Measurements from ENCODE around the gene PAQR9.

The PAQR9 gene

DNA sequence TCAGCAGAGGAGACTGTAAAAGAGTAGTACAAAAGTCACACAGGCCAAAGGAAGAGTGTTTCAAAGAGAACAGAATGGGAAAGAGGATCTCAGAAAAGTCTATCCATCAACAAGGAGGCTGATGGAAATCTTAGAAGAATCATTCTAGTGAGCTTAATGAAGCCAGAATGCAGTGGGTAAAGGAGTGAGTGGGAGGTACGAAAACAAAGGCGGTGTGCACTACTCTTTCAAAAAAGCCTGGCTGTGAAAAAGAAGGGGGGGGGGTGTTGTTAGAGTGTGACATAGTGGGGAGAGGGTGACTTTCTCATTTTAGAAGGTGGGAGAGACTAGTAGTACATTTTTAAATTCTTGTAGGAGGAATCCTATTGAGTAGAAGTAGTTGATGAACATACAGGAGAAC lies 11.7 kb downstream of the PAQR9 start:
- no peak for DNase-seq (ENCODE audit: low read depth in 2 of 2)

DNA sequence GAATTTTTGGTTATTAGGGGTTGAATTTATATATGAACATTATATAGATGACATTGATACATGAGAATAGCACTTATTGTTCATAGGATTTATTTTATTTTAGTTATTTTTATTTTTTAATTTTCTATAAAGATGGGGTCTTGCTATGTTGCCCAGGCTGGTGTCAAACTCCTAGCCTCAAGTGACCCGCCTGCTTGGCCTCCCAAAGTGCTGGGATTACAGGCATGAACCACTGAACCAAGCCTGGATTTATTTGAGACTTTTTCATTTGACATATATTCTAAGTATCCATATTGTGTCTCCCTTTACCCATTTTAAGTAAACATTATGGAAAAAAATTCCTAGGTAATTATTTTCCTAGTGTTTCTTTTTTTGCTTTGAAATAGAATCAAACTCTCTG lies 12.5 kb downstream of the PAQR9 start:
- DNase-seq (ENCODE audit: low read depth in 2 of 2): no peak

DNA sequence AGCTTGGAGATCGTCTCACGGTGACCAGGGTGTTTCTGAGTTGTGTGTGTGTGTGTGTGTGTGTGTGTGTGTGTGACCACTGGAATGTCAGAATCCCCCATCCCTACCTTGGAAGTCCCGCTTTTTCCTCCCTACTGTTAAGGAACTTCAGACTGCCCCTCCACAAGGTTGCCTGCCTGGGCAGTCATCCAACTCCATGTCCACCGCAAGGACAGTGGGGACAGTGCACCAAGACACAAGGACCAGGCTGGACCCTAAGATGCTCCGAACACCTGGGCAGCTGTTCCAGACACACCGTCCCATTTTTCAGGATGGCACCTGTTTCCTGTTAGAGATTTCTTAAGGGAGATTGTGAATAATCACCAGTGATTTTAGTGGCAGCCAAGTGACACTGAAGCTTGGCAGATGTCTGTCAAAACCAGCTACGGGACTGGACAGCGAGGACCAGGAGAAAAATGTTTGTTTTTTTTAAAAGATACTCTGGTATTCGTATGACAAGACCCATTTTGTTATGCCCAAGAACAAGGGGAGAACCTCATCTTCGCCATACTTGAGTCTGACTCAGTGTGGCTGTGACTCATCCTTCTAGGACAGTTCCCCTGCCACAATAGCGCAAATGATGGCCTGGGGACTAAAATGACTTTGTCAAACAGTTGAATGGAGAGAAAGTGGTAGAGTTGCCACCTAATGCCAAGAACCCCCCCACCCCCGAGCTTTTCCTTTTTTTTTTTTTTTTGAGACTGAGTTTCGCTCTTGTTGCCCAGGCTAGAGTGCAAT lies 15.5 kb downstream of the PAQR9 start:
- no peak for DNase-seq (ENCODE audit: low read depth in 2 of 2)

DNA sequence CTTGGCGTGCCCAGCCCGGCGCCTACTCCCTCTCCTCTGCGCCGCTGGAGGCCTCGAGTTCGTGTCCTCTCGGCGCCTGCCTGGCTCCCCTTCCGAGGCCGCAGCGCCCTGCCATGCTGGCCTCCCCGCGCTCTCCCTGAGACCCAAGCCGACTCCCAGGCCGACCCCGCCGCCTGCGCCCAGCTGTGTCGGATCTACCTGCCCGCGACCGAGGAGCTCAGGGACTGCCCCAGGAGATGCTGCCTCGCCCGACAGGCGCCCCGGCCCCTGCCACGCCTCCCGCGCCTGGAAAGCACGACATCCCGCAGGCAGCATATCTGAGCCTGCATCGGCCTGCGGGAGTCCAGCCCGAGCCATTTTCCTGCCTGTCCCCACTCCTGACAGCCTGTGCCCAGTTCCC lies 16.1 kb downstream of the PAQR9 start:
- DNase-seq (ENCODE audit: low read depth in 2 of 2): no peak

DNA sequence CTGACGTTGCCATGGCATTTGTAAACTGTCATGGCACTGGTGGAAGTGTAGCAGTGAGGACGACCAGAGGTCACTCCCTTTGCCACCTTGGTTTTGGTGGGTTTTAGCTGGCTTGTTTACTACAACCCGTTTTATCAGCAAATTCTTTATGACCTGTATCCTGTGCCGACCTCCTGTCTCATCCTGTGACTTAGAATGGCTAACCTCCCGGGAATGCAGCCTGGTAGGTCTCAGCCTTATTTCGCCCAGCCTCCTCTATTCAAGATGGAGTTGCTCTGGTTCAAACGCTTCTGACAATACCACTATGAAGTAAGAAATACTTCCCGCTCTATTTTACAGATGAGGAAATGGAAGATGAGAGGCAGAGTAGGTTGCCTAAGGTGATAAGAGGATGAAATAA lies 16.6 kb downstream of the PAQR9 start:
- no peak for DNase-seq (ENCODE audit: low read depth in 2 of 2)

DNA sequence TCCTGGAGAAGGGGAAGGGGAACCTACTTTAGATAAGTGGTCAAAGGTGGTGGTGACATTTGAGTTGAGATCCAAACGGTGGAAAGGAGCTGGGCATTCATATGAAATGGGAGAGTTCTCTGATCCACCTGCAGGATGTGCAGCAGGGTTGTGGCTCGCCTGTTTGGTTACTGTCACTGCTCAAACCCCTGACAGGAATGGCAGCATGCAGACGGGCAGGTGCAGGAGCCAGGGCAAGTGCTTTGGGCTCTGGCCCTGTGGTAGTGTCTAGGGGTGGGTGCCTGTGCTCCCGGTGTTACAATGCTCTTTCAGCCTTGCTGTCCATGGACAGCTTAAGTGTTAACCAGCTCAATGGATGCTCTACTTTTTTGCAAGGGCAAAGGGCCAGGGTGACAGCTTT lies 18.5 kb downstream of the PAQR9 start:
- DNase-seq (ENCODE audit: low read depth in 2 of 2): no peak

DNA sequence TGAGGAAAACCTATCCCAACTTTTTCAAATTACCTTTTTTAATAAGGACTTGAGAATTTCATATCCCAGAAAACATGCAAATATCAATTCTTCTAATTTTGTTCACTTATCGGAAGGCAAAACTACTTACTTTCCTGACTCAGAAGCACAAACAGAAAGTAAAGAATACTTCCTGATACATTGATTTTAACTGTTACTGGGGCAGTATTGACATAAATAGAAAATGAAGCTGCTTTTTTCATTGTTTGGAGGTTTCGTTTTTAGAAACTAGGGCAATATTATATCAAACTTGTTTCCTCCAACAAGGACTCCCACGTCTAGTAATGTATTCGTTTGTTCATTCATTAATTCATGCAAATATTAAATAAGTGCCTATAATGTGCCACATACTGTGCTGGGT lies 19.1 kb downstream of the PAQR9 start:
- no peak for DNase-seq (ENCODE audit: low read depth in 2 of 2)

DNA sequence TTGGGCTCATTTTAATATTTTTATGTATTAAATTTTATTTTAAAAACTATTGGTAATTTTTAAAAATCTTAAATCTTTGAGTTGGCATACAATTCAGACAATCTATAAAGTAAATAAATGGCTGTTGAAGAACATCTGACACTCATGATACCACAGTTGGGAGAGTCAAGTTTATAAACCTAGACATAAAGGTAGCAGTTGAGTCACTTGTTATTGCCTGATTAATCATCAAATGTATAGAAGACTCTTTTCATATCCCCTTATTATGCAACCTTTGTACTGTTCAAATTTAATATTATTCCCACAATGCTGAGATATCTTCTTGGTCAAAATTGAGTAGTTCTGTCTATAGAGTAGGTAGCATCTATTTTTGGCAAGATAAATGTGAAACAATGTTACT lies 19.6 kb downstream of the PAQR9 start:
- DNase-seq (ENCODE audit: low read depth in 2 of 2): no peak

DNA sequence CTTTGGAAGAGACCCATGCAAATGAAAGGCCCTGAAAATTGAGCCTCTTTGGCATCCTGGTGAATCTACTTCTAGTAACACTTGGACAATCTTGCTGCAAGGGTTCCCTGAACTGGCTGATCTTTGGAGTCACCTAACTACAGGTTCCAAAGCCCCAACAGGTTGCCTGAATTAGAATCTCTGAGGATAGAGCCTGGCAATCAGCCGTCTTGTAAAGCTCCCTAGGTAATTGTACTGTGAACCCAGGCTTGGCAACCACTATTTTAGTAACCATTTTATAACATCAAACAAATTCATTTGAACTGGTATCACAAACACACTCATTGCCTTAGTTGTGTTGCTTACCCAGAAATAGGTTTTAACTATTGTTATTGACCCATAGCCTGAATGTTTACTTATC lies 20.1 kb downstream of the PAQR9 start:
- DNase-seq (ENCODE audit: low read depth in 2 of 2): no peak

DNA sequence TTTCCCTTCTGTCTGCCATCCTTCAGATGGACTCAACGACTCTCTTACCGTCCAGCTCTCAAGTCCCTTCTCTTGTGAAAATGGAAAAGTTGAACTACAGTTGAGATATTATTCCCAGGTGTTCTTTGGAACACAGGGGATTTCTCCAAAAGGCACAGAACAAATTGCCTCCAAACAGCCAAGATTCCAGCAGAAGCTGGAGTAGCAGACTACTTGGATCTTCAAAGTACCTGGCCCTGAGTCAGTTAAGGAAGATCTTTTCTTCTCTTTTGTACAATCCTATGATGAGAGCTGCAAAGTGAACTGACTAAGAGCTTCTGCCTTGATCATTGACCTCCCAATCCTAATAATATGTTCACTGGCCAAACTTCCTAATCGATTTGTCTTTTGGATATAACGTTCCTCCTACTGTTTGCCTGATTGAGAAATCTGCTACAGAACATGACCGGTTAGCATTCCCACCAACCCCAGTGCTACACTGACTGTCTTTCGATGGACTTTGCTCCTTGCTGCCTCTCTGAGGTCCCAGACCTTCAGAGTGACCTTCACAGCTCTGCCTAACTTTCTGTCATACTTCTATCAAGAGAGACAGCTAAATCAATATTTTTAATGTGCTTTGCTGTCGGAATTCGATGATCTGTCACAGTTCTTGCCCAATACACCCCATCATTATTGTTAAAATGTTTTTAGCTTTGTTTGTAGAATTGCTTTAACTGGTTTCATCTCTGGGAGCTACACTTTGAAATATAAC lies 21.9 kb downstream of the PAQR9 start:
- no peak for DNase-seq (ENCODE audit: low read depth in 2 of 2)

DNA sequence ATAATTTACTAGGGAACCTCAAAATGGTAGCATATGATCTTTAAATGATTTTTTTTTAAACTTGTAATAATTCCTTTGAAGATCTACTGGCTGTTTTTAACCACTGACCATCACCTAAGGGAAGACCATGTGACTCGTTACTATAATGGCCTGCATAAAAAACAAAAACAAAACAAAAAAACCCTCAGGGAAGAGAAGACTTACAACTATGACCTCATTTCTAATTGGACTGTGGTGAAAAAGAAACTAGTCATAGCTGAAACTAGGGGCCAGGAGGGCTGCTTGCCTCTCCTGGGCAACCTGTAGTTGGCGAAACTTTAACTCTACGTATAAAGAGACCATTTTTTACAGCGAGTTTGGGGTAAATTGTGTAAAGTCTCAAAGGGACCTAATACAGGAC lies 23.0 kb downstream of the PAQR9 start:
- no peak for DNase-seq (ENCODE audit: low read depth in 2 of 2)

DNA sequence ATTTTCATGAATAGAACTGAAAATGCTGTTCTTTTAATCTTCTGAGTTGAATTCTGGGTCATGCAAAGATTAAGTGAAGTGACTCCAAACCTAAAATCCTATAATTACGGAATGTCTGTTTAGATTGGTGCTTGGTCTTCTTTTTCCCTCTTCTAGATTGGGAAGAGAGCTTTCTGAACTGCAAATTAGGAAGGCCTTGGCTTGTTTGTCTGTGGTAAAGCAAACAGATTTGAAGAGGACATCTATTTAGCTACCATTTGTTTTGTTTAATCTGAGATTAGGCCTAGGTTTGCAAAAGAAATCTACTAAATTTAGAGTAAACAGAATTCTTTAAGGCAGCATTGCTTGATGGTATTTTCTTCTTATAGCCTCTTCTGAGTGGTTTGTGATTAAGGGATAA lies 23.5 kb downstream of the PAQR9 start:
- DNase-seq (ENCODE audit: low read depth in 2 of 2): no peak

DNA sequence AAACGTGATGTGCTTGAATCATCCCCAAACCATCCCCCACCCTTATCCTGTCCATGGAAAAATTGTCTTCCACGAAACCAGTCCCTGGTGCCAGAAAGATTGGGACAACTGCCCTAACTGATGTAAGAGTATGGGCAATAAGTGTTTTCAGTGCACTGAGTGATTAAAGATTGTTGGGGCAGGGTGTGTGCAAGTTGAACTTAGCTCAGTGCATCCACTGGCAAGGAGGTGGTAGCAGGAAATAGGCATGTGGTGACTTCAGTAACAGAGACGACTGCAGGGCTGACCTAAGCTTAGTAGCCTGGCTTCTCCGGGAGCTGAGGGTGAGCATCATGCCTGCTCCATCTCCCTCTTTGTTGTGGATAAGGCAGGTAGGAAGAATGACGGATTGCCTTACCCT lies 27.5 kb downstream of the PAQR9 start:
- DNase-seq (ENCODE audit: low read depth in 2 of 2): no peak

DNA sequence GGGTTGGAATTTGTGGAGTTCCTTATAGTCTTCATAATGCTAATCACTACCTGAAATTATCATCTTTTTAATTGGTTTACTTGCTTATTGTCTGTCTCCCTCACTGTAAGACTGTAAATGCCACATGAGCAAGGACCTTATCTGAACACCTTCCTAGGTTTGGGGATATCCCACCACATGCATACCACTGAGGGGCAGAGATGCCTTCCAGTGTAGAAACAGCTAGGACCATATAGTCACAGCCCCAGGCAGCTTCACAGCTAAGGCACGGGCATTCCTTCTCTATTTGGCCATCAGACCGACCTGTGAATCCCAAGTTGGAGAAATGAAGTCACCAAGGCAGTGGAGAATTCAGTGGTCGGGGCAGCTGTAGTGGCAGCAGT lies 28.6 kb downstream of the PAQR9 start:
- no peak for DNase-seq (ENCODE audit: low read depth in 2 of 2)

DNA sequence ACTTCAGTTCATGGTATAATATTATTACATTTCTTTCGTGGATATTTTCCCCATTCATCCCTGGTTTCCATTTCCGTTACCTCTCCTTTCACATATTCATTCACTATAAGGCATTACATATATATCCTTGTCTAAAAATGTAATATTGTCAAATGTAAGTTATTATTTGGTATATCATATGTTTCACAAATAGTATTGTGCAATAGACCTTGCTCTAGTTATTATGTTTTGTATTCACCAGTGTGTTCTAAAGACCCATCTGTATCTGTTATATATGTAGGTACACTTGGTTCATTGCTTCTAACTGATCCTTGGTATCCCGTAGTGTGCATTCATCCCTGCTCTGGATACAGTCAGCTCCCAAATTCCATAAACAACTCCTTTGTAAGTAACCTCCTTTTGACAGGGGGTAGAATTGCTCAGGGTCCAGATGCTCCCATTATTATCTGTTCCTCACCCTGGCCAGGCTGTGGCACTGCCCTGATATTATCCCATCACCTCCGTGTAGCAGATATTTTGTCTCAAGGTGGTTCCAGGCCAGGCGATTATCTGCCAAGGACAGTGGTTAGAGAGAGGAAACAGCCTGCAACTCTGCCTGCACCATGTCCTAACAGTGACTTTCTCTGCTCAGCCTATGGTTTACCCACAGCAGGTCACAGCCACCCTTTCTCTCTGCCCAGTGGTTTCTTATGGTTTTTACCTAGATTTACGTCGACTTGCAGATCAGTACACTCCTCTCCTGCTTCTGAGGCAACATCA lies 29.2 kb downstream of the PAQR9 start:
- no peak for DNase-seq (ENCODE audit: low read depth in 2 of 2)

DNA sequence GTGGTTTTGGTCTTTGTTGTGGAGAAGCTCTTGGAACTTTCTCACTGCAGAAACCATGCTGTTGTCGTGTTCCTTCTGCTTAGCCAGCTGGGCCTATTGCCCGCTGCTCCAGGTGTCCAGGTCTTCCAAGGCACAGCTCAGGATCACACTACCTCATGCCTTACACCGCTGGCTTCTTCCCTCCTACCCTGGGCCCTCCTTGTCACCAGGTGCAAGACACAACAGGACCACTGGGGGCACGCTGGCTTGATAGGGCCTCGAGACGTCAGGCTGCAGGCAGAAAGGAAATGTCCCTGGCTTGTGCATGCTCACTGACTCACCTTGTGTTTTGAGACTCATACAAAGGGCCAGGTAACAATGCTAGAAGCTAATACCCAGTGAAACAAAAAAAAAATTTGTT lies 32.3 kb downstream of the PAQR9 start:
- no peak for DNase-seq (ENCODE audit: low read depth in 2 of 2)

DNA sequence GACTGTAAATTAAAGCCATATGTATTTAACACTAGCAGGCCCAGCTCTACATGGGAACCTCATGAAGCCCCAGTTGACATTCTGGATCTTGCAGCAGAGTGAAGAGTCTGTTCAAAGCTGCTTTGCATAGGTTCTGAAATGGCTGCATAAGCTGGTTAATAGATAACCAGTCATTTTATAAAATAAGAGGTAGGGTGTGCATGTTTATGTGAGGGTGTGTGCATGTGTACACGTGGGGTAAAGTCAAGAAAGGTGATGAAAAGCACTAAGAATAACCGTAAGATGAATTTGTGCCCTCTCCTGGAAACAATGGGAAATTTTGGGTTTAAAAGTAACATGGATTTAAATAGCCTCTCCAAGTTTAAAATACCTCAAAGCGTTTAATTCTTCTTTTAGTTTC lies 33.0 kb downstream of the PAQR9 start:
- no peak for DNase-seq (ENCODE audit: low read depth in 2 of 2)

DNA sequence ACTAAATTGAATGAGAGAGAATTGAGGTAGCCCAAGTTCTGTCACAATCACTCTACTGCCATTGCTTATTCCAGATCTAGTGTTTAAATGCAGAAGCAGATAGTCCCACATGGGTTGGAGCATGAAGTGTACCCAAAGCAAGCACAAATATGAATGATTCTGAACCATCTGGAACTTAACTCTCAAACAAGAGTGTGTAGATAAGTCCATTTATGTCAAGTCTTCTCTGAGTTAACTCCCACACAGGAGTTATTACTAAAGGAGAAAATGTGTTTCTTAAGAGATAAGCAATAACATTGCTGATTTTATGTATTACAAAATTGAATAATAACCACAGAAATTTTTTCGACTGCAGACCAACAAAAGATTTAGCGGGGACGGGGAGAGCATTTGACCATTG lies 33.6 kb downstream of the PAQR9 start:
- no peak for DNase-seq (ENCODE audit: low read depth in 2 of 2)

DNA sequence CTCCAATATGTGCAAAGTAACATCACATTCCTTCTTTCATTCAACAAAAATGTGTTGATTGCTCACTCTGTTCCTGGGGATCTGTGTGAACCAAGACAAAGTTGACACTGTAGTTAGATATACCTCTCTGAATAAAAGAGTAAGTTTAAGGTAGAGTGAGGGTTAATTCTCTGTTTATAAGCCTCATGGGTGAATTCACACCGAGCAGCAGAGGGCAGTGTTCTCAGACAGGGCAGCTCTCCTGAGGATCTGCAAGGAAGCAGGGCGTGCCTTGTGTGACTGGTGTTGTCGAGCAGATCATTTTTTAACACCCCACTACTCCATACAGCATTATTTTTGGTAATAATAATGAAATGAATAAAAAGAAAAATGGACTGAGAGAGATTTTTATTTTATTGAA lies 34.4 kb downstream of the PAQR9 start:
- no peak for DNase-seq (ENCODE audit: low read depth in 2 of 2)

DNA sequence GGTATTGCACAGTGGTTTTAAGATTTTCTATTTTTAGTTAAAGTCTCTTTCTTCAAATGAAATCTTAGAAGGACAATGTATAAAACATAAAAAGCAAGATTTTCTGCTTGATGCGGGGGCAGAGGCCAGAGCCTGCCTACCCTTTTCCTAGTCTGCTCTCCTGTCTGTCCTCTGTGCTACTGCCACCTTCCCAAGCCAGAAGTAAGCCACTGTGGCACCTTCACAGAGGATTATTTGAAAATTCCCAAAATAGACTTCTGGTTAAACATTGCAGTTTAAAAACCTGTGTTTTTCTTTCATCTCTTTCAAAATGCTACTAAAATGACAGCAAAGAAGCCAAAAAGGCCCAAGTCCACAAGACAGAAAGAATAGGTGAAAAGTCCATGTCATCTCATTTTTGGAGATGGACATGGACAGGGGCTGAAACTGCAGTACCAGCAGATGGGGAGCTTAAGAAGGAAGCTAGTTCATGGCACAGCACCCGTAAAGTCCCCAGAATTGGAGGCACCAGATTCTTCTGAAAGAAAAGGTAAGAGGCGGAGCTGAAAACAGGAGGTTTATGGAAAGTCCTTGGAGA lies 37.0 kb downstream of the PAQR9 start:
- DNase-seq (ENCODE audit: low read depth in 2 of 2): no peak

DNA sequence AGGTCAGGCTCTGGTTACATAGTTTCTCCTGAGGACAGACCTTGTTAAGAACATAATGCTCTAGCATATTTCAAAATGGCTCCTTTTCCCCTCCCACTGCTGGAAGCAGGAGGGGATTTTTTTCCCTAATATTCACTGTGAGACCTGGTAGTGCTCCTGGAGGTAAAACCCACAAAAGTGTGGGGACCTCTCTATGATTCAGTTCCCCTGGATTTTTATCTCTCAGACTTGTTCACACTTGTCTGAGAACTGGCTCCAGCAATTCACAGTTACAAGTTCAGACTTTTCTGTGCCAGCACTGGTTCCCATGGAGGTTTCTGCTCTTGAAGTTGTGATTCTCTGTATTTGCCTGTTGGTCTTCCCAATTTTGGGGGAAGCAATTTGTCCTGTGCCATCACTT lies 38.3 kb downstream of the PAQR9 start:
- DNase-seq (ENCODE audit: low read depth in 2 of 2): no peak

DNA sequence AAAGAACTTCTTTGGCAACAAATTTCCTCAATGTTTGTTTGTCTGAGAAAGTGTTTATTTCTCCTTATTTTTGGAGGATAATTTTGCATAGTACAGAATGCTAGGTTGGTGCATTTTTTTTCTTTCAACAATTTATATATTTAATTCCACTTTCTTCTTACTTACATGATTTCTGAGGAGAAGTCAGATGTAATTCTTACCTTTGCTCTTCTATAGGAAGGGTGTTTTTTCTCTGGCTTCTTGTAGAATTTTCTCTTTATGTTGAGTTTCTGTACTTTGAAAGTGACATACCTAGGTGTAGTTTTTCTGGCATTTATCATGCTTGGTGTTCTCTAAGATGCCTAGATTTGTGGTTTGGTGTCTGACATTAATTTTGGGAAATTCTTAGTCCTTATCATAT lies 39.8 kb downstream of the PAQR9 start:
- DNase-seq (ENCODE audit: low read depth in 2 of 2): no peak

DNA sequence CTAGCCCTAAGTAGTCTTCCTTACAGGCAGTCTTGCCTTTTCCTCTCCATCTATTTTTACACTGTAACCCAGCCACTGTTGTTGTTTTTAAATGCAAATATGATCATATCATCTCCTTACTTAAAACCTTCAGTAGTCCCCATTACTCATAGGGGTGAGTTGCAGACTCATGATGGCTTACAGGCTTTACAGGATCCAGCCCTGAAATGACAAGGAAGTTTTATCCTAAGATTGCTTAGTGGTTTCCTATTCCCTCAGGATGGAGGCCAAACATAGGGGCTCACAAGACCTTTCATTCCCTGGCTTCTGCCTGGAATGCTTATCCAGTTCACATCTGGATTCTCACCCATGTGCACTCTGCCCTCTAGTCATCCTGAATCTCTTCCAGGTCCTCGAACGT lies 46.9 kb downstream of the PAQR9 start:
- DNase-seq (ENCODE audit: low read depth in 2 of 2): no peak
